HFFc6 (cell line): Measurements from ENCODE around the gene H3-3A. TPM values are rescaled to one million over a fixed set of nuclear protein-coding genes. Genes with fewer than 3 reads are reported as not detected.
A peak's percentile ranks its signal among the peaks of the same experiment; 100 is the strongest.

Experiments
- DNase-seq: peaks from one replicate; pipeline ENCODE4 v3.0.0-alpha.2; 2018
- H3K27ac Mint-ChIP-seq: 2 replicates; pipeline ENCODE4 v1.8.0; 2020; ENCODE audit warnings: mild to moderate bottlenecking, mixed read lengths
- H3K27me3 Mint-ChIP-seq: 2 replicates; pipeline ENCODE4 v1.8.0; 2021; ENCODE audit warnings: mild to moderate bottlenecking, moderate library complexity, mixed read lengths; ENCODE audit not compliant: insufficient read depth
- H3K36me3 Mint-ChIP-seq: 2 replicates; pipeline ENCODE4 v1.8.0; 2021; ENCODE audit warnings: low read depth, mixed read lengths
- H3K4me1 Mint-ChIP-seq: 2 replicates; pipeline ENCODE4 v1.8.0; 2020; ENCODE audit warnings: low read depth, mixed read lengths
- H3K4me3 Mint-ChIP-seq: 2 replicates; pipeline ENCODE4 v1.8.0; 2020; ENCODE audit warnings: mild to moderate bottlenecking, moderate library complexity, mixed read lengths
- H3K9me3 Mint-ChIP-seq: 2 replicates; pipeline ENCODE4 v1.8.0; 2020; ENCODE audit warnings: mild to moderate bottlenecking, mixed read lengths
- total RNA-seq, 6 experiments: library from RNA; stranded (reverse); fragmentation: NEBNext Ultra II Directional; extraction: Animal tissue kit (Norgen Biotek cat#: 25700); gene quantifications; 2 replicates in 1 of 6; 3 replicates in 5 of 6; pipeline ENCODE4 v1.2.3, GENCODE V29; 2021
- TF ChIP-seq, protein P1 (sequence below): fragments of 200-600 bp; sonication (generic); IDR thresholded peaks from 2 replicates; pipeline ENCODE4 v1.5.0; 2021; ENCODE audit warnings: antibody characterized with exemption, mild to moderate bottlenecking

H3-3A gene
- total RNA-seq, 6 experiments from 2014 or later, result 307 to 338 (median 326) TPM

DNA sequence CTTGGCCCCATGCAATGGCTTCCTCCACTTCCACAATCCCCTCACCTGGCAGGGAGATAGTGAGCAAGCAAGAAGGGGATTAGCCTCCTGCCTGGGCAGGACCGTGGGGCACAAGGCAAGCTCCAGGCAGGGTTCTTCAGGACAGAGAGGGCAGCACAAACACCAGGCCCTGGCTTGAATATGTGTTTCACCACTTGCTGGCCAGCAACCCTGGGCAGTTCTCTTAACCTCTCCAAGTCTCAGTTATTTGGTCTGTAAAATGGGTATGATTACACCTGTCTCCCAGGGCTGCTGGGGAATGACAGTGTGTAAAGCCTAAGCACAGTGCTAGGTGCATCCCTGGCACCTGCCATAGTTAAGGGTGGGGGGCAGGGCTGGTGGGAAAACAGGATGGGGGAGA, 31.9 kb downstream of the H3-3A start:
- no peaks in the 10 kb centered on the region for H3K9me3 Mint-ChIP-seq
- no peak overlapping the region for H3K4me3 Mint-ChIP-seq
- TF ChIP-seq, protein P1, sequence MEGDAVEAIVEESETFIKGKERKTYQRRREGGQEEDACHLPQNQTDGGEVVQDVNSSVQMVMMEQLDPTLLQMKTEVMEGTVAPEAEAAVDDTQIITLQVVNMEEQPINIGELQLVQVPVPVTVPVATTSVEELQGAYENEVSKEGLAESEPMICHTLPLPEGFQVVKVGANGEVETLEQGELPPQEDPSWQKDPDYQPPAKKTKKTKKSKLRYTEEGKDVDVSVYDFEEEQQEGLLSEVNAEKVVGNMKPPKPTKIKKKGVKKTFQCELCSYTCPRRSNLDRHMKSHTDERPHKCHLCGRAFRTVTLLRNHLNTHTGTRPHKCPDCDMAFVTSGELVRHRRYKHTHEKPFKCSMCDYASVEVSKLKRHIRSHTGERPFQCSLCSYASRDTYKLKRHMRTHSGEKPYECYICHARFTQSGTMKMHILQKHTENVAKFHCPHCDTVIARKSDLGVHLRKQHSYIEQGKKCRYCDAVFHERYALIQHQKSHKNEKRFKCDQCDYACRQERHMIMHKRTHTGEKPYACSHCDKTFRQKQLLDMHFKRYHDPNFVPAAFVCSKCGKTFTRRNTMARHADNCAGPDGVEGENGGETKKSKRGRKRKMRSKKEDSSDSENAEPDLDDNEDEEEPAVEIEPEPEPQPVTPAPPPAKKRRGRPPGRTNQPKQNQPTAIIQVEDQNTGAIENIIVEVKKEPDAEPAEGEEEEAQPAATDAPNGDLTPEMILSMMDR, result no peak
- peaks cover 23% of the 10 kb centered on the region; the same call in 1 of the 2 replicates for H3K27me3 Mint-ChIP-seq
- H3K36me3 Mint-ChIP-seq, result no peaks in the 10 kb centered on the region
- no peak for DNase-seq
- peaks cover 19% of the 10 kb centered on the region for H3K4me1 Mint-ChIP-seq
- no peak overlapping the region for H3K27ac Mint-ChIP-seq

DNA sequence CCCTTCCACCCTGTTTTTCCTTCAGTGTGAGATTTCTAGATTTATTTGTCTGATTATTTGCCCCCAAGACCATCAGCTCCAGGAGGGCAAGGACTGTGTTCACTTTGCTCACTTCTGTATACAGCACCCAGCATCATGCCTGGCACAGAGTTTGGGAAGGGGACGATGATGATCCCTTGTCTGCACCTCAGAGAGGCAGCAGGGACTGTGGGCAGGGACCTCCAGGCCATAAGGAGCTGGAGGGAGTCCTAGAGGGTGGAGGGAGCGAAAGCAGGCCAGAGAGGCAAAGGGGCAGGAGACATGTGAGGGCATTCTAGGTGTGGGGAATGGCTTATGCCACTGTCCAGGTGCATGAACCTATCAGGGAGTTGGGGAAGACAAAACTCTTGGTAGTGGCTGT, 32.8 kb downstream of the H3-3A start:
- Mint-ChIP-seq H3K4me1 (peaks cover 24% of the 10 kb centered on the region), H3K27me3 (peaks cover 23% of the 10 kb centered on the region; the same call in 1 of the 2 replicates), H3K4me3 (no peak overlapping the region), H3K36me3 (no peaks in the 10 kb centered on the region), H3K27ac (no peak overlapping the region), H3K9me3 (no peaks in the 10 kb centered on the region)
- no peak for DNase-seq
- TF ChIP-seq, protein P1, result no peak

DNA sequence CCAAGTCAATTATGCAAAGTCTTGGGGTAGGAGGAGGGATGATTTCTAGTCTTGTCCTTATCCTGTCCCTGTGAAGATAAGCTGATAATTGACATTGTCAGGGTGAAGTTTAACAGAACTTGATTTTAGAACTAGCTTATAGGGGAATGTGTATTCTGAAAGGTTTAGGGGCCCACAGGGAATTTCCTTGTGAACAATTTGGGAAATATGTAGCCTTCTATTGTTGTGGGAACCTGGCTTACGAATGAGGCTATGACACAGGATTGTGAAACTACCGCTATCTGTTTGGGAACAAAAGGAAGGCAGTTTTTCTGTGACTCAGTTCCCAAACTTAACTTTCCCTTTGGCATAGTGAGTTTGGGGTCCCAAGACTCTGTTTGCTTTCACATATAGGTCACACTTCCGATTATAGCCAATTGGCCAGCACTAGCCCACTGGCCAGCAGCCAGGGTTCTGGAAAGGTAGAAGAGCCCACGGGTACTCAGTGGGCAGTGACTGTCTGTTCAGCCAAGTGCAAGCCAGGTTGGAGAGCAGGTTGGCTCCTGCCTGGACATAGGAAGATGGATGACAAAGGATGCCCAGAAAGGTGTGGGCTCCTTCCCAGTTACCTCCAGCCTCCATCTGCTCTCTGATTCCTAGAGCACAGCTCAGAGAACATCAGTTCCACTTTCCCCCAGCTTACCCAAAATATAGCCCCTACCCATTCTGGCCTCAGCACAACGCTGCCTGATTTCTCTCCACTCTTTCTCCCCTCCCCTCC, 35.5 kb downstream of the H3-3A start:
- TF ChIP-seq, protein P1, result no peak
- no peak for DNase-seq
- H3K27ac Mint-ChIP-seq, result no peak overlapping the region
- no peaks in the 10 kb centered on the region for H3K36me3 Mint-ChIP-seq
- no peaks in the 10 kb centered on the region for H3K9me3 Mint-ChIP-seq
- H3K4me3 Mint-ChIP-seq, result no peak overlapping the region
- H3K4me1 Mint-ChIP-seq, result peaks cover 25% of the 10 kb centered on the region
- H3K27me3 Mint-ChIP-seq, result peaks cover 23% of the 10 kb centered on the region

DNA sequence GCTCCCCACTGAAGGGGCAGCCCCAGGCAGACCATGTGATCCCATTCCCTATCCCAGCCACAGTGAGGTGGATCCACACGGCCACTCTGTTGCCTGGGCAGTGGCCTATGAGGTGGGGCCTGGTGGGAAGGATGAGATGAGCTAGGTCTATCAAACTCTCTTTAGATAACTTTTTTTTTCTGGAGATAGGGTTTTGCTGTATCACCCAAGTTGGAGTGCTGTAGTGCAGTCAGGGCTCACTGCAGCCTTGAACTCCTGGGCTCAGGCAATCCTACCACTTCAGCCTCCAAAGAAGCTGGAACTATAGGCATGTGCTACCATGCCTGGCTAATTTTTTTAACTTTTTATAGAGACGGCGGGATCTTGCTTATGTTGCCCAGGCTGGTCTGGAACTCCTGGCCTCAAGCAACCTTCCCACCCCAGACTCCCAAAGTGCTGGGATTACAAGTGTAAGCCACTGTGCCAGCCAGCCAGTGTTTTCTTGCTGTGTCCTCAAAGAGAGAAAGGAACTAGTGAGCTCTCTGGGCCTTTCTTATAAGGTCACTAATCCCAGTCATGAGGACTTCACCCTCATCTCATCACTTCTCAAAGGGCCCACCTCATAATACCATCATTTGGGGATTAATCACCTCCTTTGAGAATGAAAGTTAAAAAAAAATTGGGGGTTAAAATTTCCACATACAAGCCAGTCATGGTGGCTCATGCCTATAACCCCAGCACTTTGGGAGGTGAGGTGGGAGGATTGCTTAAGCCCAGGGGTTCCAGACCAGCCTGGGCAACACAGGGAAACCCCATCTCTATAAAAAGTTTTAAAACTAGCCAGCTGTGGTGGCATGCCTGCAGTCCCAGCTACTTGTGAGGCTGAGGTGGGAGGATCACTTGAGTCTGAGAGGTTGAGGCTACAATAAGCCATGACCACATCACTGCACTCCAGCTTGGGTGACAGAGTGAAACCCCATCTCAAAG, 36.6 kb downstream of the H3-3A start:
- peaks cover 23% of the 10 kb centered on the region for H3K27me3 Mint-ChIP-seq
- no peaks in the 10 kb centered on the region for H3K36me3 Mint-ChIP-seq
- no peak for DNase-seq
- TF ChIP-seq, protein P1, result no peak
- no peak overlapping the region for H3K4me3 Mint-ChIP-seq
- no peak overlapping the region for H3K27ac Mint-ChIP-seq
- peaks cover 24% of the 10 kb centered on the region for H3K4me1 Mint-ChIP-seq
- H3K9me3 Mint-ChIP-seq, result no peaks in the 10 kb centered on the region

DNA sequence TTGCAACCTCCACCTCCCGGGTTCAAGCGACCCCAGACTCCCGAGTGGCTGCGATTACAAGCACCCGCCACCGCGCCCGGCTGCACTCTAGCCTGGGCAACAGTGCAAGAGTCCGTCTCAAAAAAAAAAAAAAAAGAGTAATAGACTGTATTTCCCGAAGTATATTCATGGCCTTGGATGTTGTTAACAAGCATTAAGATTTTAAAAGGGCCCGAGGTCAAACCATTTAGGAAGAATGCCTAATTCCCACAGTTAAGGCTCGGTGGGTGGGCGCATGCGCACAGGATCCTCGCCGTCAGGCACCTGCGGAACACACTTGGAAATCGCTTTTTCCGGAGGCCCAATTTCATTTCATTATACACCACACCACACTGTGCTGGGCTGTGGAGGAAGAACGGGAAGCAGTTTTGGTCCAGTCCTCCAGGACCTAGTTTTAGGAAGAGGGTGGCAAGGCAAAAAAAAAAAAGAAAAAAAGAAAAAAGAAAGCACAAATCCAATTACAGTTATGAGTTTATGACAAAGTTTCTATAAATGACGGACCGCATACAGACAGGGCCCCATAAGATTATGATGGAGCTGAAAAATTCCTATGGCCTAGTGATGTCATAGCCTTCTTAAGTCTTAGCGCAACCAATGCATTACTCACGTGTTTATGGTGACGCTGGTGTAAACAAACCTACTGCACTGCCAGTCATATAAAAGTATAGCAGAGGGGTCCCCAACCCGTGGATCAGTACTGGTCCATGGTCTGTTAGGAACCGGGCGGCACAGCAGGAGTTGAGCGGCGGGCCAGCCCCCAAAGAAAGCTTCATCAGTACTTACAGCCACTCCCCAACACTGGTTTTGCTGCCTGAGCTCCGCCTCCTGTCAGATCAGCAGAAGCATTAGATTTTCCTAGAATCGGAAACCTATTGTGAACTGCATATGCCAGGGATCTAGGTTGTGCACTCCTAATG, 38.2 kb downstream of the H3-3A start:
- Mint-ChIP-seq H3K9me3 (no peaks in the 10 kb centered on the region), H3K36me3 (no peaks in the 10 kb centered on the region), H3K4me1 (peaks cover 36% of the 10 kb centered on the region), H3K4me3 (peak overlapping the region; percentile 74), H3K27ac (no peak overlapping the region), H3K27me3 (peaks cover 19% of the 10 kb centered on the region)
- TF ChIP-seq, protein P1, result no peak
- DNase-seq, result no peak
